GM21528 (cell line): Measurements from ENCODE around the gene TNFRSF4.

ENCODE experiments used
- ATAC-seq: cut with Tn5 transposase; IDR thresholded peaks from one replicate; pipeline ENCODE4 v1.9.1; 2021; ENCODE audit warnings: mild to moderate bottlenecking, moderate library complexity; ENCODE audit not compliant: unreplicated experiment, low FRiP score

TNFRSF4 gene

GRCh38 chr1:1245817-1246576, 32.0 kb upstream of the TNFRSF4 start:
- no peak for ATAC-seq

- ATAC-seq: no peak
Measured at GRCh38 chr1:1245178-1245816, 31.3 kb upstream of the TNFRSF4 start.

GRCh38 chr1:1244192-1244811, 30.3 kb upstream of the TNFRSF4 start:
- no peak for ATAC-seq

- no peak for ATAC-seq
Measured at GRCh38 chr1:1243807-1244191, 29.8 kb upstream of the TNFRSF4 start.

- no peak for ATAC-seq
Measured at GRCh38 chr1:1243266-1243660, 29.3 kb upstream of the TNFRSF4 start.

- ATAC-seq: no peak
Measured at GRCh38 chr1:1242461-1243265, 28.7 kb upstream of the TNFRSF4 start.

GRCh38 chr1:1241588-1242219, 27.8 kb upstream of the TNFRSF4 start:
- no peak for ATAC-seq

GRCh38 chr1:1240822-1241587, 27.1 kb upstream of the TNFRSF4 start:
- ATAC-seq: no peak

- ATAC-seq: no peak
Measured at GRCh38 chr1:1240348-1240732, 26.4 kb upstream of the TNFRSF4 start.

- no peak for ATAC-seq
Measured at GRCh38 chr1:1239614-1240347, 25.8 kb upstream of the TNFRSF4 start.

GRCh38 chr1:1239227-1239613, 25.3 kb upstream of the TNFRSF4 start:
- ATAC-seq: no peak

GRCh38 chr1:1238702-1239178, 24.8 kb upstream of the TNFRSF4 start:
- no peak for ATAC-seq

- no peak for ATAC-seq
Measured at GRCh38 chr1:1237874-1238701, 24.1 kb upstream of the TNFRSF4 start.

- ATAC-seq: no peak
Measured at GRCh38 chr1:1236945-1237873, 23.3 kb upstream of the TNFRSF4 start.

GRCh38 chr1:1236176-1236763, 22.3 kb upstream of the TNFRSF4 start:
- ATAC-seq: no peak

- no peak for ATAC-seq
Measured at GRCh38 chr1:1235016-1235744, 21.2 kb upstream of the TNFRSF4 start.
